GM23248 (cell line): ENCODE results near the gene KCNK17. TPM values are rescaled to one million over a fixed set of nuclear protein-coding genes. Genes with fewer than 3 reads are reported as not detected.

Experiments used
- DNase-seq: peaks from one replicate; pipeline ENCODE4 v3.0.0-alpha.2; 2015
- H2AFZ ChIP-seq: fragments of 200-600 bp; sonication (generic); 2 replicates; pipeline ENCODE4 v1.6.1; 2016; ENCODE audit warnings: antibody characterized with exemption
- H3F3A ChIP-seq: fragments of 200-600 bp; sonication (generic); 2 replicates; pipeline ENCODE4 v1.6.1; 2016; ENCODE audit warnings: mild to moderate bottlenecking, antibody characterized with exemption, mixed run types; ENCODE audit not compliant: insufficient read depth
- H3K27ac ChIP-seq: fragments of 200-600 bp; sonication (generic); 2 replicates; pipeline ENCODE4 v1.5.1; 2016; ENCODE audit warnings: mild to moderate bottlenecking
- H3K27me3 ChIP-seq: fragments of 200-600 bp; sonication (generic); replicated peaks from 2 replicates; pipeline ENCODE4 v1.6.1; 2016; ENCODE audit warnings: mild to moderate bottlenecking; ENCODE audit not compliant: insufficient read depth
- H3K36me3 ChIP-seq: fragments of 200-600 bp; sonication (generic); 2 replicates; pipeline ENCODE4 v1.6.1; 2016; ENCODE audit warnings: low read depth, mild to moderate bottlenecking
- H3K4me1 ChIP-seq: fragments of 200-600 bp; sonication (generic); 2 replicates; pipeline ENCODE4 v1.6.1; 2016; ENCODE audit warnings: mild to moderate bottlenecking; ENCODE audit not compliant: insufficient read depth
- H3K4me2 ChIP-seq: fragments of 200-600 bp; sonication (generic); one replicate; pipeline ENCODE4 v1.6.1; 2016; ENCODE audit warnings: mild to moderate bottlenecking; ENCODE audit not compliant: unreplicated experiment
- H3K4me3 ChIP-seq: fragments of 200-600 bp; sonication (generic); 2 replicates; pipeline ENCODE4 v1.5.1; 2016; ENCODE audit warnings: mild to moderate bottlenecking
- H3K79me2 ChIP-seq: fragments of 200-600 bp; sonication (generic); 2 replicates; pipeline ENCODE4 v1.6.1; 2016; ENCODE audit warnings: mild to moderate bottlenecking; ENCODE audit not compliant: insufficient read depth
- H3K9ac ChIP-seq: fragments of 200-600 bp; sonication (generic); 2 replicates; pipeline ENCODE4 v1.6.1; 2016; ENCODE audit warnings: mild to moderate bottlenecking
- H3K9me2 ChIP-seq: fragments of 200-600 bp; sonication (generic); 2 replicates; pipeline ENCODE4 v1.6.1; 2016; ENCODE audit warnings: mixed run types, mild to moderate bottlenecking, moderate library complexity; ENCODE audit not compliant: insufficient read depth
- H3K9me3 ChIP-seq: fragments of 200-600 bp; sonication (generic); one replicate; pipeline ENCODE4 v1.6.1; 2017; ENCODE audit warnings: low read depth
- H4K20me1 ChIP-seq: fragments of 200-600 bp; sonication (generic); 2 replicates; pipeline ENCODE4 v1.6.0; 2016; ENCODE audit not compliant: insufficient read depth
- EZH2 ChIP-seq: fragments of 200-600 bp; sonication (generic); IDR thresholded peaks from 2 replicates; pipeline ENCODE4 v1.6.1; 2018; ENCODE audit warnings: antibody characterized with exemption, mild to moderate bottlenecking; ENCODE audit not compliant: insufficient read depth, poor library complexity, severe bottlenecking
- EZH2phosphoT487 ChIP-seq: fragments of 200-600 bp; sonication (generic); IDR thresholded peaks from 2 replicates; pipeline ENCODE4 v1.6.1; 2018; ENCODE audit warnings: antibody characterized with exemption, moderate library complexity, mild to moderate bottlenecking, low read depth; ENCODE audit not compliant: insufficient read depth
- WGBS, 2 experiments: methylation state at CpG; one replicate each; pipeline ENCODE4 v1.1.6; 2015 to 2017; ENCODE audit warnings: low lambda C conversion rate in 2 of 2, low coverage in 1 of 2; ENCODE audit errors: missing lambda C conversion rate in 2 of 2; 5-methylcytosine and 5-hydroxymethylcytosine counted together
- in situ Hi-C: fragments of 300-500 bp; cut with MboI; formaldehyde crosslinking; loops from 2 replicates; pipeline ENCODE4 v1.15.0; 2020
- polyA plus RNA-seq: library from polyadenylated mRNA; unstranded; fragments of >200 nt; fragmentation: Nextera tagmentation; extraction: Ambion mirVana; gene quantifications from 2 replicates; pipeline ENCODE4 v1.2.1, GENCODE V29; 2016
- total RNA-seq: library from RNA; depleted of rRNA; stranded (reverse); fragments of >200 nt; shearing (Covaris generic); gene quantifications from 2 replicates; pipeline ENCODE4 v1.2.3, GENCODE V29; 2014

Gene KCNK17
- total and polyA plus RNA-seq, 2 experiments from 2014 or later = not detected

GRCh38 chr6:39310542-39310941, 3.7 kb downstream of the KCNK17 start:
- H3K9ac ChIP-seq = no peak overlapping the region
- H4K20me1 ChIP-seq = no peaks in the 10 kb centered on the region
- H3K27me3 ChIP-seq = peaks cover 36% of the 10 kb centered on the region
- no peak overlapping the region for H3K27ac ChIP-seq
- no peak overlapping the region for H3K4me3 ChIP-seq
- H3K4me1 ChIP-seq = no peaks in the 10 kb centered on the region
- 60 to 73% methylated on average over 4 of the region's 4 CpGs for WGBS, 2 experiments
- no peaks in the 10 kb centered on the region for H3F3A ChIP-seq
- TF ChIP-seq EZH2 = no peak
- TF ChIP-seq EZH2phosphoT487 = no peak
- in situ Hi-C loops = no loop called here
- no peak overlapping the region for H3K4me2 ChIP-seq
- H2AFZ ChIP-seq = no peak overlapping the region
- DNase-seq = no peak
- H3K9me3 ChIP-seq = no peaks in the 10 kb centered on the region
- H3K36me3 ChIP-seq = no peaks in the 10 kb centered on the region
- H3K79me2 ChIP-seq = no peaks in the 10 kb centered on the region
- no peaks in the 10 kb centered on the region for H3K9me2 ChIP-seq

GRCh38 chr6:39309942-39310531, 4.2 kb downstream of the KCNK17 start:
- in situ Hi-C loops = loop anchor here (5.0 to 10.0 kb wide), 2 partner anchors 143 to 445 kb away; no protein-coding TSS in a partner anchor
- no peaks in the 10 kb centered on the region for H4K20me1 ChIP-seq
- 17 to 20% methylated on average over 7 of the region's 7 CpGs for WGBS, 2 experiments

GRCh38 chr6:39307462-39307861, 6.8 kb downstream of the KCNK17 start:
- 32 to 33% methylated on average over 3 of the region's 3 CpGs for WGBS, 2 experiments
- H3K9me2 ChIP-seq = no peaks in the 10 kb centered on the region

More at GRCh38 chr6:39309942-39310531, 4.2 kb downstream of the KCNK17 start:
- H3K4me1 ChIP-seq = no peaks in the 10 kb centered on the region
- H3K27ac ChIP-seq = no peak overlapping the region
- H3K4me2 ChIP-seq = no peak overlapping the region
- TF ChIP-seq EZH2 = no peak
- no peak for TF ChIP-seq EZH2phosphoT487
- H2AFZ ChIP-seq = no peak overlapping the region
- peaks cover 30% of the 10 kb centered on the region for H3K27me3 ChIP-seq
- no peaks in the 10 kb centered on the region for H3K36me3 ChIP-seq
- DNase-seq = peak; percentile 82
- H3F3A ChIP-seq = no peaks in the 10 kb centered on the region
- no peaks in the 10 kb centered on the region for H3K9me2 ChIP-seq
- H3K9ac ChIP-seq = no peak overlapping the region
- H3K79me2 ChIP-seq = no peaks in the 10 kb centered on the region
- H3K9me3 ChIP-seq = no peaks in the 10 kb centered on the region
- no peak overlapping the region for H3K4me3 ChIP-seq

GRCh38 chr6:39304951-39305350, 9.3 kb downstream of the KCNK17 start:
- no peak for DNase-seq
- Histone ChIP-seq H2AFZ (no peak overlapping the region), H3K4me2 (no peak overlapping the region), H3K9me3 (no peaks in the 10 kb centered on the region), H3K9me2 (no peaks in the 10 kb centered on the region), H3K79me2 (no peaks in the 10 kb centered on the region), H3K4me1 (no peaks in the 10 kb centered on the region), H3K27me3 (peaks cover 3% of the 10 kb centered on the region), H4K20me1 (no peaks in the 10 kb centered on the region), H3K36me3 (no peaks in the 10 kb centered on the region), H3K9ac (no peak overlapping the region), H3K4me3 (no peak overlapping the region), H3F3A (no peaks in the 10 kb centered on the region), H3K27ac (no peak overlapping the region)
- TF ChIP-seq EZH2phosphoT487 (no peak), EZH2 (no peak)
- in situ Hi-C loops = loop anchor here (5.0 to 10.0 kb wide), 2 partner anchors 138 to 440 kb away; no protein-coding TSS in a partner anchor

More at GRCh38 chr6:39307462-39307861, 6.8 kb downstream of the KCNK17 start:
- Histone ChIP-seq H3K9me3 (no peaks in the 10 kb centered on the region), H3K27ac (no peak overlapping the region), H3F3A (no peaks in the 10 kb centered on the region), H2AFZ (no peak overlapping the region), H3K9ac (no peak overlapping the region), H3K4me2 (no peak overlapping the region), H3K4me1 (no peaks in the 10 kb centered on the region), H3K27me3 (peaks cover 11% of the 10 kb centered on the region), H4K20me1 (no peaks in the 10 kb centered on the region), H3K36me3 (no peaks in the 10 kb centered on the region), H3K4me3 (no peak overlapping the region), H3K79me2 (no peaks in the 10 kb centered on the region)
- no peak for DNase-seq
- in situ Hi-C loops = loop anchor here (5.0 to 10.0 kb wide), 2 partner anchors 140 to 443 kb away; no protein-coding TSS in a partner anchor
- TF ChIP-seq EZH2phosphoT487 (no peak), EZH2 (no peak)
